GM21576 (cell line): ENCODE results near the gene SYNGR3.
A peak's percentile ranks its signal among the peaks of the same experiment; 100 is the strongest.
"Not testable (repeated sequence)": the region's sequence is repeated elsewhere in the genome, so short reads cannot be mapped to it uniquely, and the experiment has no call there.

ENCODE experiments used
- ATAC-seq: cut with Tn5 transposase; IDR thresholded peaks from one replicate; pipeline ENCODE4 v1.9.1; 2021; ENCODE audit warnings: mild to moderate bottlenecking, moderate library complexity; ENCODE audit not compliant: unreplicated experiment

The SYNGR3 gene

GRCh38 chr16:1989209-1990100 is at the start of gene SYNGR3:
SYNGR3 (plus strand) TSS chr16:1989970; CDS start chr16:1990103, 133 bp downstream.
- no peak for ATAC-seq

- ATAC-seq: no peak
Observed at GRCh38 chr16:1940273-1941161, 49.3 kb upstream of the SYNGR3 start.

- no peak for ATAC-seq
Observed at GRCh38 chr16:1941162-1942046, 48.4 kb upstream of the SYNGR3 start.

- ATAC-seq: no peak
Observed at GRCh38 chr16:1942047-1942809, 47.5 kb upstream of the SYNGR3 start.

- peak; percentile 83 for ATAC-seq
Observed at GRCh38 chr16:1942810-1943726, 46.7 kb upstream of the SYNGR3 start, which contains the start of gene MSRB1. MSRB1 (minus strand) TSS chr16:1943199; CDS start chr16:1943156, 43 bp downstream.

- no peak for ATAC-seq
Observed at GRCh38 chr16:1944612-1945199, 45.1 kb upstream of the SYNGR3 start.

GRCh38 chr16:1945559-1946391 is 44.0 kb upstream of the SYNGR3 start:
- ATAC-seq: no peak

- no peak for ATAC-seq
Observed at GRCh38 chr16:1946495-1947368, 43.0 kb upstream of the SYNGR3 start.

- no peak for ATAC-seq
Observed at GRCh38 chr16:1947369-1947670, 42.5 kb upstream of the SYNGR3 start.

GRCh38 chr16:1949507-1949906 is 40.3 kb upstream of the SYNGR3 start:
- ATAC-seq: no peak

- ATAC-seq: no peak
Observed at GRCh38 chr16:1950047-1950446, 39.7 kb upstream of the SYNGR3 start.

- no peak for ATAC-seq
Observed at GRCh38 chr16:1950559-1950958, 39.2 kb upstream of the SYNGR3 start.

- no peak for ATAC-seq
Observed at GRCh38 chr16:1953734-1954133, 36.0 kb upstream of the SYNGR3 start.

- ATAC-seq: not testable (repeated sequence)
Observed at GRCh38 chr16:1957434-1958142, 32.2 kb upstream of the SYNGR3 start.

- not testable (repeated sequence) for ATAC-seq
Observed at GRCh38 chr16:1958143-1958491, 31.7 kb upstream of the SYNGR3 start.

- no peak for ATAC-seq
Observed at GRCh38 chr16:1958715-1959268, 31.0 kb upstream of the SYNGR3 start.
